GM12874 (cell line): ENCODE results near the gene CDK10.

Source experiments
- TF ChIP-seq, protein P1 (sequence below): IDR thresholded peaks from 2 replicates; pipeline ENCODE4 v1.5.1; 2011; ENCODE audit warnings: low read depth, mild to moderate bottlenecking, control low read depth, low read length, moderate library complexity; ENCODE audit not compliant: insufficient read depth

Gene CDK10

DNA sequence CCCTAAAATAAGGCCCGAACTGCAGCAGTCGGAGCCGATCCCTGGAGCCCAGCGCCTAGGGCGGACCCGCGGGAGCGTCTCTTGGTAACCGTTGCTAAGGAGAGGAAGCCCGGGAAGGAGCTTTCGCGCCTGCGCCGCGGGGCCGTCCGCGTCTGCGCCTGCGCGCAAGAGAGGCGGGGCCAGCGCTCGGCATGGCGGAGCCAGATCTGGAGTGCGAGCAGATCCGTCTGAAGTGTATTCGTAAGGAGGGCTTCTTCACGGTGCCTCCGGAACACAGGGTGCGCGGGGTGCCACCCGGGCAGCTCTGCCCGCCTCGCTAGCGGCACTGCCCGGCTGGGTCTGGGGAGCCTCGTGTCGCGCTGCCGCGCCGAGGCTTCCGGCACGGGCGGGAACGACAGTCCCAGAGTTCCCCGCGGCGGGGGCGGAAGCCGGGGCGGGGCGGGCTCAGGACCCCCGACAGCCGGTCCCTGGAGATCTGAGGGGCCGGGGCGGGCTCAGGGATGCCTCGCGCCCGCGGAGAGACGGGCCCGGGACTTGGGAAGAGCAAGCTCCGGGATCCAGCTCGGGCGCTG lies at the start of gene CDK10:
TSS of gene CDK10 (plus strand) at position 170 of the 572 bp plus-strand sequence. CDS start at position 192, 22 bp downstream.
- TF ChIP-seq, protein P1, sequence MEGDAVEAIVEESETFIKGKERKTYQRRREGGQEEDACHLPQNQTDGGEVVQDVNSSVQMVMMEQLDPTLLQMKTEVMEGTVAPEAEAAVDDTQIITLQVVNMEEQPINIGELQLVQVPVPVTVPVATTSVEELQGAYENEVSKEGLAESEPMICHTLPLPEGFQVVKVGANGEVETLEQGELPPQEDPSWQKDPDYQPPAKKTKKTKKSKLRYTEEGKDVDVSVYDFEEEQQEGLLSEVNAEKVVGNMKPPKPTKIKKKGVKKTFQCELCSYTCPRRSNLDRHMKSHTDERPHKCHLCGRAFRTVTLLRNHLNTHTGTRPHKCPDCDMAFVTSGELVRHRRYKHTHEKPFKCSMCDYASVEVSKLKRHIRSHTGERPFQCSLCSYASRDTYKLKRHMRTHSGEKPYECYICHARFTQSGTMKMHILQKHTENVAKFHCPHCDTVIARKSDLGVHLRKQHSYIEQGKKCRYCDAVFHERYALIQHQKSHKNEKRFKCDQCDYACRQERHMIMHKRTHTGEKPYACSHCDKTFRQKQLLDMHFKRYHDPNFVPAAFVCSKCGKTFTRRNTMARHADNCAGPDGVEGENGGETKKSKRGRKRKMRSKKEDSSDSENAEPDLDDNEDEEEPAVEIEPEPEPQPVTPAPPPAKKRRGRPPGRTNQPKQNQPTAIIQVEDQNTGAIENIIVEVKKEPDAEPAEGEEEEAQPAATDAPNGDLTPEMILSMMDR: no peak

- TF ChIP-seq, protein P1: no peak
These were observed 49.1 kb upstream of the CDK10 start for GRCh38 chr16:89637379-89637778.

DNA sequence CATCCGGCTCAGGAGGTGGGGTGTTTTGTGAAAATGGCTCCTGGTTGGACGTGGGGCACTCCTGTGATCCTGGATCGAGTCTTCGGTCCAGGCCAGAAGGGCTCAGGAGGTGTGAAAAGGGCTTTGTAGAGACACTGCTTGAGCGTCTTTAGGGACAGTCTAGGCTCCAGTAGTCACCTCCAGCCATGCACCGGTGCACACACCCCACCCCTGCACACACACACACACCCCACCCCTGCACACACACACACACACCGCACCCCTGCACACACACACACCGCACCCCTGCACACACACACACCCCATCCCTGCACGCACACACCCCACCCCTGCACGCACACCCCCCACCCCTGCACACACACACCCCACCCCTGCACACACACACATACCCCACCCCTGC lies 48.0 kb upstream of the CDK10 start:
- TF ChIP-seq, protein P1: no peak

GRCh38 chr16:89639385-89639784 lies 47.1 kb upstream of the CDK10 start:
- TF ChIP-seq, protein P1: no peak

DNA sequence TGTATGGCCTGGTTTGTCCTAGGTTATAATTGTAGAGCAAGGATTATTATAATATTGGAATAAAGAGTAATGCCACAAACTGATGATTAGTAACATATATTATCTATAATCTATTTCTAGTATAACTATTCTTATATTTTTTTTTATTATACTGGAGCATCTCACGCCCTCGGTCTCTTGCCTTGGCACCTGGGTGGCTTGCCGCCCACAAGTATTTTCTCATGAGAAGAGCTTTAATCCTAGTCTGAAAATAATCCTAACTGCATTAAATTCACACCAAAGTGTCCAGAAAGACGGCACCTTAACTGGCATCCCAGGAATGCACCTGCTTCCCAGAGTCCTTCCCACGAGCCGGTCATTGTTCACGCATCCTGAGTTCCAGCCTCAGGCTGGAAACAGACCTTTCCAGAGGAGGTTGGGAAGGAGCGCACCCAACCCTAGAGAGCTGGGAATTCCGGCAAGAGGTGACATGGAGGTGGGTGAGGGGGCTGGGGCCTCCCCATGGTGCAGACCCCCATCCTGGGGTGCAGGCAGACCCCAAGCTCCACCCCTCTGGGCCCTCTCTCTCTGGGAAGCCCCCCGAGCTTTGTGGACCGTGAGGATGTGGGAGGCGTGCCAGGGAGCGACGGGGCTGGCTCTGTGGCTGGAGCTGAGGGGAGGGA lies 44.9 kb upstream of the CDK10 start:
- TF ChIP-seq, protein P1: no peak

DNA sequence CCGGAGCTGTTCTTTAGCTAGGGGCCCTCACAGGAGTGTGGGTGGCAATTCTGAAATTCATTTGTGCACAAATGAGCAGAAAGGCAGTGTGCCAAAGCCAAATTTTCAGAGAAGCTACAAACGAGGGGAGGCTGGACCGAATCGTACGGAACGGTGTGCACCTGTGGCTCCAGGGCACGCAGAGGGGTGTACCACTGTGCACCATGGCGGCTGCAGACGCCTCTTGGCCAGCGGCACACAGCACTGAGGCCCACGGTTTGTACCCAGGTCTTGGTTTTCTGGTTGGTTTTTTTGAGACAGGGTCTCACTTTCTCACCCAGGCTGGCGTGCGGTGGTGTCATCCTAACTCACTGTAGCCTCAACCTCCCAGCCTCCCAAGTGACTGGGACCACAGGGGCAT lies 43.9 kb upstream of the CDK10 start:
- TF ChIP-seq, protein P1: no peak

DNA sequence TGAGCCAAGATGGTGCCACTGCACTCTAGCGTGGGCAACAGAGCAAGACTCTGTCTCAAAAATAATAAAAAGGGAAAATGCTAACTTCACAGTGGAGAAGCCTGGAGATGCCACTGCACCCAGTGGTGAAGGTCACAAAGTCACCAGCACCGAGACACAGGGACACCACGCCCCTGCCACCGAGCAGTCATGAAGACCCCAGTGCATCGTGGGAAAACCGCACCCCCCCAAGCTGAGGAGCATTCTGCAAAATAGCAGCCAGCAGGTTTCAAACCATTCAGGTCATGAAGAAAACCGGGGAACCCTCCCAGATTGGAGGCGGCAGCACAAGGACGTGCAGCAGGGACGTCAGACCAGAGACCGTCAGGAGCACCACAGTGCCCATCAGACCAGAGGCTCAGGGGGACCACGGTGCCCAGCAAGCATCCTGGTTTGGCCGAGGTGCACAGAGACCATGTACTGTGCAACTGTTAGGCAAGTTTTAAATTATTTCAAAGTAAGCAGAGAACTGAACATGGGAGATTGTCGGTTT lies 42.7 kb upstream of the CDK10 start:
- TF ChIP-seq, protein P1: no peak
